ENCODE measurements around the gene MESP1.
"Not testable (repeated sequence)": the region's sequence is repeated elsewhere in the genome, so short reads cannot be mapped to it uniquely, and the experiment has no call there.

The MESP1 gene

GRCh38 chr15:89750560-89751542, at the start of gene MESP1:
TSS of gene MESP1 (minus strand) at chr15:89751249. CDS start at chr15:89751231, 18 bp downstream.
- peak; percentile 95 for DNase-seq

DNA sequence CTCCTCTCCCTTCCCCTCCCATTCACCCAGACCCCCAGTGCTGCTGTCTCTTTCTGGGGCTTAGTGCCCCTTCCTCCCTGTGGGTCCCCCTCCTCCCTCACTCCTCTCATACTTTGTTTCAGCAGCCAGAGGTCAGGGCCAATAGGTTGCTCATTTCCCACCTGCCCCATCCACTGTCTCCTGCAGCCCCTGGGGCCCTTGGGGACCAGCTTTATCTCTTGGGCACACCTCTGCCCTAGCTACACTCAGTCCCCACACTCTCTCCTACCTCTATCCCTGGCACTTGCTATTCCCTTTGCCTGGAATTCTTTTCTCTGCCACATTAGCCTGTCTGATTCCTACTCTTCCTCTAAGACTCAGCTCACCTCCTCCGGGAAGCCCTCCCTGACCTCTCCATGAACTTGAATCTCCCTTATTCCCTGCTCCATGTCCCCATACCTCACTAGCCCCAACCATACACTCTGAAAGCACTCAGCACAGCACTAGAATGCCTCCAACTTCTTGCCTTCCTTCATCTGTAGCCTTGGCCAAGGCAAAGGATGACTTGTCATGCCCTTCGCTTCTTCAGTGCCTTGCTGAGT, 49.0 kb upstream of the MESP1 start:
- no peak for DNase-seq

GRCh38 chr15:89799011-89799911, 48.2 kb upstream of the MESP1 start:
- DNase-seq: no peak

GRCh38 chr15:89797678-89798201, 46.7 kb upstream of the MESP1 start:
- no peak for DNase-seq

GRCh38 chr15:89795996-89796395, 44.9 kb upstream of the MESP1 start:
- no peak for DNase-seq

DNA sequence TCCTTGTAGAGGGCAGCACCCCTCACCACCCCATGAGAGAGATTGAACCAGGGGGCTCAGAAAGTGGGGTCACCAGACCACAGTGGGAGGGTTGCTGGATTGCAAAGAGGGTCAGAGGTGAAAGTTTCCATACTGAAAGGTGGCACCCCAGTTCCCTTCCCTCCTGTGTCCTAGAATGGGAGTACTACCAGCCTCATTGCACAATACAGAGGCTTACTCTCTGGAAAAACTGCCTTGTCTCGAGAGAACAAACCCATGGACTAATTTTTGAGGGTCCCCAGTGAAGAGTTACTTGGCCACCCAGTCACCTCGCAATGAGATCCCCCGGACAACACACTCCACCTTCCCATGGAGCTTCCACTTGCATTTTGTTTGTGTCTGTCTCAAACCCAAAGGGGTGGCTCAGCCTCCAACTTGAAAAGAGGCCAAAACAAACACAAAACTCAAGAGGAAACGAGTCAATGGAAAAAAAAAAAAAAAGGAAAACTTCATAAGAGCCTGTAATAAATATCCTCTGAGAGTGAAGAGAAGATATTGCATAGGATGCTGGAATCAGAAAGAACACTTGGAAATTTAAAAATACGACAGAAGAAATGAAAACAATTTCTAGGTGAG, 43.7 kb upstream of the MESP1 start:
- DNase-seq: no peak

- DNase-seq: no peak
Measured at GRCh38 chr15:89792106-89792805, 41.2 kb upstream of the MESP1 start.

- no peak for DNase-seq
Measured at GRCh38 chr15:89790661-89791060, 39.6 kb upstream of the MESP1 start.

DNA sequence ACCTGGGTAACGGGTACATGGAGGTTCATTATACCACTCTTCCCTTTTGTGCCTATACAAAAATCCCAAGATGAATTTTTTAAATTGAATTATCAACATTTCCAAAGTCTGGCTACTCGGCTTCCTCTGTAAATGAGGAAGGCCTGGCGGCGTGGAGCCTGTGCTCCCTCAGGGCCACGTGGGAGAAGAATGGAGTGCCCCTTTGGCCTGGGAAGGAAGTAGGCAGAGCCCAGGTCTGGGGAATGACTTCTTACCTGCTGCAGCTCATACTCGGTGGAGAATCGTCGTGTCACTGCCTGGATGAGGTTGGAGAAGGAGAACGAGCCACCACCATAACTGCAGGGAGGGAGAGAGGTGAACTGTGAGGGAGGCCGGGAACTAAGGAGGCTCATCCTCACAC, 39.2 kb upstream of the MESP1 start:
- no peak for DNase-seq

DNA sequence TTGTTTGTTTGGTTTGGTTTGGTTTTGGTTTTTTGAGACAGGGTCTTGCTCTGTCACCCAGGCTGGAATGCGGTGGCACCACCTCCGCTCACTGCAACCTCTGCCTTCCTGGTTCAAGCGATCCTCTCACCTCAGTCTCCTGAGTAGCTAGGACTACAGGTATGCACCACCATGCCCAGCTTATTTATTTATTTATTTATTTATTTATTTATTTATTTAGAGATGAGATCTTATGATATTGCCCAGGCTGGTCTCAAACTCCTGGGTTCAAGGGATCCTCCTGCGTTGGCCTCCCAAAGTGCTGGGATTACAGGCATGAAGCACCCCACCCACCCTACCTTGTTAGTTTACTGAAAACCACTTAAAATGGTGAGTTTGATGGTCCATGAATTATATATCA, 37.5 kb upstream of the MESP1 start:
- DNase-seq: not testable (repeated sequence)

- DNase-seq: no peak
Measured at GRCh38 chr15:89787944-89788343, 36.9 kb upstream of the MESP1 start.

DNA sequence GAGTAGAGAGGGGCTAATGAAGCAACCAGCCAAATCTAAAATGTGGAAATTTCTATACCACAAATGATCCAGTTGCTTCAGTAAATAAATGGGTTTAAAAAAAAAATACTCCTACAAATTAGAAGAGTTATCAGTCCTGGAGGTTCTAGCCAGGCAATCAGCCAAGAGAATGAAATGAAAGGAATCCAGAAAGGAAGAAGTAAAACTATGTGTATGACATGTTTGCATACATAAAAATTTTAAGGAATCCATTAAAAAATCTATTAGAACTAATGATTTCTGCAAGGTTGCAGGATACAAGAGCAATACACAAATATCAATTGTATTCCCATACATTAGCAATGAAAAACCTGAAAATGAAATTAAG, 34.7 kb upstream of the MESP1 start:
- DNase-seq: no peak

GRCh38 chr15:89785064-89785773, 34.2 kb upstream of the MESP1 start:
- no peak for DNase-seq

- no peak for DNase-seq
Measured at GRCh38 chr15:89784686-89784960, 33.6 kb upstream of the MESP1 start.

GRCh38 chr15:89783861-89784685, 33.0 kb upstream of the MESP1 start:
- no peak for DNase-seq

GRCh38 chr15:89783111-89783860, 32.2 kb upstream of the MESP1 start:
- peak; percentile 80 for DNase-seq

- not testable (repeated sequence) for DNase-seq
Measured at GRCh38 chr15:89782619-89782950, 31.5 kb upstream of the MESP1 start.

- no peak for DNase-seq
Measured at GRCh38 chr15:89781891-89782618, 31.0 kb upstream of the MESP1 start.

DNA sequence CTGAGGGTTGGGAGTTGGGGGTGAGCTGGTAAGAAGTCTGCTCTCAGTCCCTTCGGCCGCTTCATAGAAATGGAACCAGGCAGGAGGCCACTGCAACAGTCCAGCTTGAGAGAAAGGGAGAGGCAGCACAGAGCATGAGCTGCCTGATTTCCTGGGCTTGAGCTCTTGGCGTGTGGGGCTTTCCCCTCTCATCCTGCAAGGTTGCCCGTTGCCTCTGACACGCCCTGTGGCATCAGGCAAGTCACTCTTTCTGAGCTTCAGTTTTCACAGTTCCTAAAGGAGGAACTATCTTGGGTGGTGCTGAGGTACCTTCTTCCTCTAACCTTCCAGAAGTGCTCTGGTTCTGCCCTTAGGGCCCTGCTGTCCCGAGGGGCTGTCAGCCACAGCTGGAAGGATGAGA, 30.0 kb upstream of the MESP1 start:
- DNase-seq: peak; percentile 51

All from hematopoietic multipotent progenitor cell treated with erythropoietin and hydrocortisone succinate and interleukin-3 and kit ligand, for 6 days (in vitro differentiated cells).